Ramos (cell line): Measurements from ENCODE around the gene CR2.

Experiments
- in situ Hi-C: fragments of 300-500 bp; cut with MboI; formaldehyde crosslinking; loops from one replicate; pipeline ENCODE4 v1.14.3; 2022; ENCODE audit warnings: low sequenced_read_pairs; ENCODE audit not compliant: unreplicated experiment

Gene CR2

GRCh38 chr1:207440626-207441025 lies 13.5 kb upstream of the CR2 start:
- in situ Hi-C loops, result no loop called here

GRCh38 chr1:207444514-207445217 lies 9.5 kb upstream of the CR2 start:
- in situ Hi-C loops, result no loop called here

DNA sequence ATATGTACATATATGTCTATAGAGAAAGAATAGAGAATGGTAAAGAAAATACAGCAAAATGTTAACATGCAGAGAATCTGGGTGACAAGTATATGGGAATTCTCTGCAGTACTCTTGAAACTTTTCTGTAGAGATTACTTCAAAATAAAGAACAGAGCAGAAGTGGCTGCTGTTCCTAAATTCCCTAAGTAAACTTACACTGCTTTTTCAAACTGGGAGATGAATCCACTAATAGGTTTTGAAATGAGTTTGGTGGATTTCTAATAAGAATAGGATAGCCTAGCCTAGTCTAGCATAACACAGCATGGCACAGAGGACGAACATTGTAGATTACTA lies 450 bp upstream of the CR2 start:
- in situ Hi-C loops, result no loop called here

- in situ Hi-C loops, result no loop called here
Measured at GRCh38 chr1:207455183-207455754, 1.1 kb downstream of the CR2 start.

GRCh38 chr1:207458414-207458813 lies 4.3 kb downstream of the CR2 start:
- in situ Hi-C loops, result no loop called here

- in situ Hi-C loops, result no loop called here
Measured at GRCh38 chr1:207459008-207459407, 4.9 kb downstream of the CR2 start.

GRCh38 chr1:207461649-207462048 lies 7.5 kb downstream of the CR2 start:
- in situ Hi-C loops, result no loop called here

- in situ Hi-C loops, result no loop called here
Measured at GRCh38 chr1:207462535-207462934, 8.4 kb downstream of the CR2 start.

GRCh38 chr1:207463021-207463420 lies 8.9 kb downstream of the CR2 start:
- in situ Hi-C loops, result no loop called here

- in situ Hi-C loops, result no loop called here
Measured at GRCh38 chr1:207463571-207463970, 9.4 kb downstream of the CR2 start.

GRCh38 chr1:207470927-207471326 lies 16.8 kb downstream of the CR2 start:
- in situ Hi-C loops, result no loop called here

DNA sequence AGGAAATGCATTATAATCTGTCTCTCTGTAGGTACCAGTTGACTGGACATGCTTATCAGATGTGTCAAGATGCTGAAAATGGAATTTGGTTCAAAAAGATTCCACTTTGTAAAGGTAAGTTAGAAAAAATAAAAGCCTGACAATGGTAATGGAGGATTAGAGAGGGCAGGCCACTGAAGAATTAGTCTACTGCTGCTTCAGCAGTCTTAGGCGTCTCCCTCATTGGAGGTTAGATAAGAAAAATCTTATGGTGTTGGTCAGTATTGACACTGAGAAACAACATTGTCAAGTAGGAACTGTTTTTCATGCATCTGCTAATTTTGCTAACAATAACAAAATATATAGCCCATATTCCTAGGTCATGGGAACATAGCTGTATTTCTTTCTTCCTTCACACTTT lies 20.1 kb downstream of the CR2 start:
- in situ Hi-C loops, result no loop called here

DNA sequence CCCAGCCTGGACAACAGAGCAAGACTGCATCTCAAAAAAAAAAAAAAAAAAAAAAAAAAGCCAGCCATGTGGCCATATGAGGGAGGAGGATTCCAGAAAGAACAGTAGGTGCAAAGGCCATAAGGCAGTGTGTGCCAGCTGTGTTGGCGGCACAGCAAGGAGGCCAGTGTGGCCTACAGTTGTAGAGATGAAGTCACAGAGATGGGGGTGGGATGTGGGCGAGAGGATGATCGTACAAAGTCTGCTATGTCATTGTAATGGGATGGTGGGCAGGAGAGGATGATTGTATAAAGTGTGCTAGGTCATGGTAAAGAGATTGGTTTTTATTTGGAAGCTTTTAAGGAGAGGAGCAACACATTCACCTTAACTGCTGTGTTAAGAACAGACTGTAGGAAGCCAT lies 32.1 kb downstream of the CR2 start:
- in situ Hi-C loops, result loop anchor here (25.0 kb wide), 1 partner anchor 399 kb away; the partner anchor contains the start of gene C4BPB

- in situ Hi-C loops, result loop anchor here (25.0 kb wide), 1 partner anchor 400 kb away; the partner anchor contains the start of gene C4BPB
Measured at GRCh38 chr1:207487636-207488035, 33.5 kb downstream of the CR2 start.

DNA sequence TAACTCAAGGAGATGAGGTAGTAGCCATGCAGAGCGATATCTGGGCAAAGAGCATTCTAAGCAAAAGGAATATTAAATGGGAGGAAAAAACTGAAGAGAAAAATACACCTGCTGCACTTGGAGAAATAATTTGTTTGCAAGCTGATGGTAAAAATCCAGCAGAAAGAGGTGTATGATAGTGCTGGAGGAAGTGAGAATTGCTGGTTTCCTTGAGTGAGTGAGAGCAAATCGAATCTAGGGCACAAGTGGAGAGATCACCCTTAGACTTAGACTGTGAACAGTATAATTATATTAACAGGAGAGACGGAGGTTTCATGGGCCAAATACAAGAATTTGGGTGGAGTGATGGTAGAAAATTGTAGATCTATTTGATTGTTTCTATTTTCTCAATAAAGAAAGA lies 39.1 kb downstream of the CR2 start:
- in situ Hi-C loops, result loop anchor here (25.0 kb wide), 1 partner anchor 406 kb away; the partner anchor contains the start of gene C4BPB

DNA sequence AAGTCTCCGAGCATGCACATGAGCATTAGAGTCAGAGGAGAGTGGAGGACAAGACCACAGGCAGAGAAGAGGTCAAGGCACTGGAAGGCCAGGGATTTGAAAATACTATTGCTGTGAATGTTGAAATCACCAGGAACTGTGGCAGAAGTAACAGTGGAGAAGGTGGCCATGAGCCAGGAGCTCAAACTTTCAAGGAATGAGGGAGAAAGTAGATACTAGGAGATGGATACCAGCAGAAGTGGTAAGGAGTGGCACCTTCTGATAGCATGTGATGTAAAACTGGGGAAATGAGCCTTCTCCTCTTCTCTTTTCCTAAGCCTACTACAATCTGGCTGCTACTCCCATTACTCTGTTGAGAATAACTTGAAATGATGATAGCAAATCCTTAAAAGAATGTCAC lies 40.0 kb downstream of the CR2 start:
- in situ Hi-C loops, result loop anchor here (25.0 kb wide), 1 partner anchor 407 kb away; the partner anchor contains the start of gene C4BPB

DNA sequence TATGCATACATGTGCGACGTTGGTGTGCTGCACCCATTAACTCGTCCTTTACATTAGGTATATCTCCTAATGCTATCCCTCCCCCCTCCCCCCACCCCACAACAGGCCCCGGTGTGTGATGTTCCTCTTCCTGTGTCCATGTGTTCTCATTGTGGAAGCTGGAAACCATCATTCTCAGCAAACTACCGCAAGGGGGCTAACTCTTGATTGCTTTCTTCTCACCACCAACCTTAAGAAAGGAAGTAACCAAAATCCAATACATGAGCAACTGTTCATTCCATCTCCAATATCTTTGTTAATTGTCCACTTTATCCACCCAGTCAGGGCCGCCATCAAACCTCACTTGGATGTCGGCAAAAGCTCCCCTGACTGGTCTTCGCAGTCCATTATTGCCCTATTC lies 41.2 kb downstream of the CR2 start:
- in situ Hi-C loops, result loop anchor here (25.0 kb wide), 1 partner anchor 408 kb away; the partner anchor contains the start of gene C4BPB

DNA sequence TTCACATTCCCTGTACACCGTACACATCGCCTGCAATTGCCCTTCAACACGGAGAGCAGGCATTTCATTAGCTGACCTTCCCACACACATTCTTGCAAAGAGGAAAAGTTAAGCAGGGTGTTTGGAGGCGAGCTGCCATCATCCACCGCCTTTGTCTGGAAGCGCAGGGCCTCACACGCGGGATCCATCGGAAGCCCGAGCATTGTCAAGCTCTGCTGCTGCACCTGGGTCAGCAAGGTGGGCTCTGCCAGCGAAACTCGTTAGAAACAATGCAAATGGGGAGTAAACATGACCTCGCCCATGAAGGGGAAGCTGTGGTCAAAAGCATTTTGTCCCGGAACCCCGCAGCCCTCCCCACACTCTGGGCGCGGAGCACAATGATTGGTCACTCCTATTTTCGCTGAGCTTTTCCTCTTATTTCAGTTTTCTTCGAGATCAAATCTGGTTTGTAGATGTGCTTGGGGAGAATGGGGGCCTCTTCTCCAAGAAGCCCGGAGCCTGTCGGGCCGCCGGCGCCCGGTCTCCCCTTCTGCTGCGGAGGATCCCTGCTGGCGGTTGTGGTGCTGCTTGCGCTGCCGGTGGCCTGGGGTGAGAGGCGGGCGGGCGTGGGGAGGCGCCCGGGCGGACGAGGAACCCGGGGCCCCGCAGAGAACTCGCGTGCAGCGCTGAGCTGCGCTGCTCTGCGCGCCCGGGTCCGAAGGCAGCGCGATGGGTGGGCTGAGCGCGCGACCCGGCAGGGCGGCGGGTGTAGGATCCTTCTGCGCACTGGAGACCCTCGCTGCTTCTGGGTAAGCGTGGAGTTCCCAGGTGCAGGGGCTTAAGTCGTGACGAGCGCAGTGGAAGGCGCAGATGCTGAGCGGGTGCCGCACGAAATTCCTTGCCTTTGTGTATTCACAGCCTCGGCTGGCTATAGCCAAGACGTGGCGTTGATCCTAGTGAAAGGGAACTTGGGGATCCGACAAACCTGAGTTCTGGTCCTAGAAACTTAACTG lies 42.0 kb downstream of the CR2 start, which contains the start of gene CR1:
TSS of gene CR1 (plus strand) at position 357 of the 992 bp plus-strand sequence. CDS start at position 468, 111 bp downstream.
- in situ Hi-C loops, result loop anchor here (25.0 kb wide), 1 partner anchor 409 kb away; the partner anchor contains the start of gene C4BPB

- in situ Hi-C loops, result loop anchor here (25.0 kb wide), 1 partner anchor 411 kb away; the partner anchor contains the start of gene C4BPB
Measured at GRCh38 chr1:207497941-207498340, 43.8 kb downstream of the CR2 start.

GRCh38 chr1:207499573-207499972 lies 45.4 kb downstream of the CR2 start:
- in situ Hi-C loops, result loop anchor here (25.0 kb wide), 1 partner anchor 412 kb away; the partner anchor contains the start of gene C4BPB
